Measurements from ENCODE around the gene OR10J4. TPM values are rescaled to one million over a fixed set of nuclear protein-coding genes. Genes with fewer than 3 reads are reported as not detected.

Gene OR10J4
- total and polyA plus RNA-seq, 4 donors = not detected

DNA sequence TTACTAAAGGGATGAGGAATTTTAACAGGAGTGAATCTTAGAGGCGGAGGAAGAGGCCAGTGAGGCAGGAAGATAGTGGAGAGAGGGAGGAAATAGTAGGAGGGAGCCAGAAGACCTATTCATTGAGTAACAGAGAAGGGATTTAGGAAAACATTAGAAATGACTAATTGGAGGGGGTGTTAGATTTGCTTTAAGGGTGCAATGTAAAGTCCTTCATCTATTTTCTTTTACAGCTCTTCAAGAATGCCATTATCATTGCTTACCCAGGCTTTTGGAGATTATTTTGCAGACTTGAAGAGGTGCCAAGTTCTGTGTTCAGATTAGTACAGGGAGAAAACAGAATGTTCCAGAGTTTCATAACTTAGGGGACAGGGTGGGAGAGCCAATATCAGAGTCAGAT, 41.3 kb downstream of the OR10J4 start:
- no peaks in the 10 kb centered on the region for H3K27me3 ChIP-seq (ENCODE audit: control insufficient read depth in 3 of 3, insufficient read depth in 3 of 3, low read length in 2 of 3)
- no peak overlapping the region for H3K27ac ChIP-seq (ENCODE audit: low read depth in 1 of 2, low read length in 1 of 2)
- H3K36me3 ChIP-seq (ENCODE audit: control insufficient read depth in 4 of 4, insufficient read depth in 4 of 4, low read length in 4 of 4) = no peaks in the 10 kb centered on the region
- no peak overlapping the region for H3K4me3 ChIP-seq
- no peak overlapping the region for H3K9ac ChIP-seq (ENCODE audit: insufficient read depth in 1 of 2, low read length in 2 of 2)
- DNase-seq (no peak), ATAC-seq (ENCODE audit: insufficient read depth, low FRiP score) (no peak)
- H3K4me1 ChIP-seq (ENCODE audit: control insufficient read depth in 5 of 5, insufficient read depth in 5 of 5, low read length in 5 of 5) = peaks cover 0 to 5% (median 0%) of the 10 kb centered on the region in 5 donors
- no peaks in the 10 kb centered on the region for H3K9me3 ChIP-seq (ENCODE audit: control insufficient read depth in 4 of 4, insufficient read depth in 3 of 4, low read length in 3 of 4)
- TF ChIP-seq, protein P1, sequence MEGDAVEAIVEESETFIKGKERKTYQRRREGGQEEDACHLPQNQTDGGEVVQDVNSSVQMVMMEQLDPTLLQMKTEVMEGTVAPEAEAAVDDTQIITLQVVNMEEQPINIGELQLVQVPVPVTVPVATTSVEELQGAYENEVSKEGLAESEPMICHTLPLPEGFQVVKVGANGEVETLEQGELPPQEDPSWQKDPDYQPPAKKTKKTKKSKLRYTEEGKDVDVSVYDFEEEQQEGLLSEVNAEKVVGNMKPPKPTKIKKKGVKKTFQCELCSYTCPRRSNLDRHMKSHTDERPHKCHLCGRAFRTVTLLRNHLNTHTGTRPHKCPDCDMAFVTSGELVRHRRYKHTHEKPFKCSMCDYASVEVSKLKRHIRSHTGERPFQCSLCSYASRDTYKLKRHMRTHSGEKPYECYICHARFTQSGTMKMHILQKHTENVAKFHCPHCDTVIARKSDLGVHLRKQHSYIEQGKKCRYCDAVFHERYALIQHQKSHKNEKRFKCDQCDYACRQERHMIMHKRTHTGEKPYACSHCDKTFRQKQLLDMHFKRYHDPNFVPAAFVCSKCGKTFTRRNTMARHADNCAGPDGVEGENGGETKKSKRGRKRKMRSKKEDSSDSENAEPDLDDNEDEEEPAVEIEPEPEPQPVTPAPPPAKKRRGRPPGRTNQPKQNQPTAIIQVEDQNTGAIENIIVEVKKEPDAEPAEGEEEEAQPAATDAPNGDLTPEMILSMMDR (IDR thresholded peaks at IDR 0.05; ENCODE audit: control extremely low read depth, extremely low read depth) = no peak
- WGBS, 2 donors = 76 to 94% methylated on average over 1 of the region's 1 CpG

DNA sequence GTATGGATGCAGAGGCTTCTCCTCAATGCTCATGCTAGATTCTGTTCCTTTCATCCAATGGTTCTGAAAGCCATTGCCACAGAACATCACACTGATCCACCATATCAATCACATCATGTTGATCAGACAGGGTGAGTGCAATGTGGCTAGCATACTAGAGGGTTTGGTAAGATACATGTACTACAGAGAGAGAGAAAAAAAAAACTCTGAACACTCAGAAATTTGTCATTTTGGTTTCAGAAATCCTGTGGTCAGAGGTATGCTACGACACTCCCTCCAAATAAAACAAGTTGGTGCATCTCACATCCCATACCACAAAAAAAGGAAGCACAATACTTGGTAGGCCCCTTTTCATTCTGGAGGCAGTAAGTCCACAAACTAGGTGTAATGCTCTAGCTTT, 42.9 kb downstream of the OR10J4 start:
- no peaks in the 10 kb centered on the region for H3K9me3 ChIP-seq (ENCODE audit: control insufficient read depth in 4 of 4, insufficient read depth in 3 of 4, low read length in 3 of 4)
- H3K4me1 ChIP-seq (ENCODE audit: control insufficient read depth in 5 of 5, insufficient read depth in 5 of 5, low read length in 5 of 5) = peaks cover 0 to 4% (median 0%) of the 10 kb centered on the region in 5 donors
- H3K27me3 ChIP-seq (ENCODE audit: control insufficient read depth in 3 of 3, insufficient read depth in 3 of 3, low read length in 2 of 3) = no peaks in the 10 kb centered on the region
- no peak for ATAC-seq (ENCODE audit: insufficient read depth, low FRiP score)
- no peak overlapping the region for H3K27ac ChIP-seq (ENCODE audit: low read depth in 1 of 2, low read length in 1 of 2)
- H3K36me3 ChIP-seq (ENCODE audit: control insufficient read depth in 4 of 4, insufficient read depth in 4 of 4, low read length in 4 of 4) = no peaks in the 10 kb centered on the region
- WGBS, 2 donors = 55 to 67% methylated on average over 1 of the region's 1 CpG
- no peak overlapping the region for H3K4me3 ChIP-seq
- no peak for DNase-seq
- H3K9ac ChIP-seq (ENCODE audit: insufficient read depth in 1 of 2, low read length in 2 of 2) = no peak overlapping the region
- TF ChIP-seq, protein P1 (IDR thresholded peaks at IDR 0.05; ENCODE audit: control extremely low read depth, extremely low read depth) = no peak

Other genes starting within 250 kb of the OR10J4 start
- gene ACKR1, start 227.3 kb upstream of the OR10J4 start, total RNA-seq = 10 to 100 TPM; 12.1 to 40.9 TPM
- gene ACKR1, start 227.3 kb upstream of the OR10J4 start, polyA plus RNA-seq = 100 to 1,000 TPM in 1 of 2 donors, 10 to 100 TPM in 1; 65.2 to 119 TPM
- under 1 TPM in 1 of 2 donors, not detected in 1; 0.92 TPM for gene FCER1A, start 129.9 kb upstream of the OR10J4 start, total RNA-seq
- 1 to 10 TPM in 1 of 2 donors, under 1 TPM in 1; 0.05 to 6.3 TPM for gene FCER1A, start 129.9 kb upstream of the OR10J4 start, polyA plus RNA-seq
- not detected for gene OR10J1, start 7.5 kb downstream of the OR10J4 start, total RNA-seq
- not detected for gene OR10J1, start 7.5 kb downstream of the OR10J4 start, polyA plus RNA-seq
- not detected for gene OR10J5, start 103.8 kb downstream of the OR10J4 start, total RNA-seq
- not detected for gene OR10J5, start 103.8 kb downstream of the OR10J4 start, polyA plus RNA-seq
- gene APCS, start 155.6 kb downstream of the OR10J4 start, total RNA-seq = under 1 TPM in 1 of 2 donors, not detected in 1; 0.46 TPM
- gene APCS, start 155.6 kb downstream of the OR10J4 start, polyA plus RNA-seq = not detected